OCI-LY3 (cell line): ENCODE results near the gene NFYC.

Experiments used
- CTCF ChIP-seq: fragments of 200-600, 300-600 bp; sonication (generic); IDR thresholded peaks from 2 replicates; pipeline ENCODE4 v1.5.1; 2014; ENCODE audit warnings: antibody characterized with exemption, low read length, low read depth
- EZH2phosphoT487 ChIP-seq: fragments of 200-600 bp; shearing (Covaris generic); IDR thresholded peaks from 2 replicates; pipeline ENCODE4 v1.6.1; 2018; ENCODE audit warnings: antibody characterized with exemption, mixed run types, low read depth

- TF ChIP-seq CTCF (no peak), EZH2phosphoT487 (no peak)
These were observed 550 bp upstream of the NFYC start for GRCh38 chr1:40690771-40691537.
